Measurements from ENCODE around the gene ADAMTS3.

The ADAMTS3 gene

DNA sequence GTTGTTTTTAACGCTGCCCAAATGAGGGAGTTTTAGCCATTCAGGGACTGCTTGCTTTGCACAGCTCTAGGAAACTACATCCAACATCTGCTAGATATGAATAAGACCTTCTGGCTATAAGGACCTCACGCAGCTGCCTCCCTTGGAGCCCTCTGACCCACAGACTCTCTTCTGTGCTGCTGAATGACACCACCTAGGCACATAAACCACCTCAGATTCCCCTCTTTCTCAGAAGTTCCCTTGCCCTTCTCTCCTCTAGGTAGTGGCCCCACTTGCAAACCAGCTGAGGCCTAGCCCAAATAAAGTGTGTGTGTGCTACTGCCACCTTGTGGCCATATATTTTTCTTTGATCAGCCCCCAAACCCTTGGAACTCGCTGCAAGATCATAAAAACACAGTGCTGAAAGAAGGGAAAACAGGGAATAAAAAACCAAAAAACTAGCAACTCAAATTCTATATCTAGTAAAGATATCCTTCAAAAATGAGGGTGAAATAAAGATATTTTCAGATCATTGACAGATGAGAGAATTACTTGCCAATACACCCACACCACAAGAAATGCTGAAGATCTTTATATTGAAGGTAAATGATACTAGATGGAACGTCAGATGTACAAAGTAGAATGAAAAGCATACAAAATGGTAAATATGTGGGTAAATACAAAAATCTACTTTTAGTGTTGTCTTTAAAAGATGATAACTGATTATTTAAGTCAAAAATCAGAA lies 265.9 kb downstream of the ADAMTS3 start:
- TF ChIP-seq, protein P1, sequence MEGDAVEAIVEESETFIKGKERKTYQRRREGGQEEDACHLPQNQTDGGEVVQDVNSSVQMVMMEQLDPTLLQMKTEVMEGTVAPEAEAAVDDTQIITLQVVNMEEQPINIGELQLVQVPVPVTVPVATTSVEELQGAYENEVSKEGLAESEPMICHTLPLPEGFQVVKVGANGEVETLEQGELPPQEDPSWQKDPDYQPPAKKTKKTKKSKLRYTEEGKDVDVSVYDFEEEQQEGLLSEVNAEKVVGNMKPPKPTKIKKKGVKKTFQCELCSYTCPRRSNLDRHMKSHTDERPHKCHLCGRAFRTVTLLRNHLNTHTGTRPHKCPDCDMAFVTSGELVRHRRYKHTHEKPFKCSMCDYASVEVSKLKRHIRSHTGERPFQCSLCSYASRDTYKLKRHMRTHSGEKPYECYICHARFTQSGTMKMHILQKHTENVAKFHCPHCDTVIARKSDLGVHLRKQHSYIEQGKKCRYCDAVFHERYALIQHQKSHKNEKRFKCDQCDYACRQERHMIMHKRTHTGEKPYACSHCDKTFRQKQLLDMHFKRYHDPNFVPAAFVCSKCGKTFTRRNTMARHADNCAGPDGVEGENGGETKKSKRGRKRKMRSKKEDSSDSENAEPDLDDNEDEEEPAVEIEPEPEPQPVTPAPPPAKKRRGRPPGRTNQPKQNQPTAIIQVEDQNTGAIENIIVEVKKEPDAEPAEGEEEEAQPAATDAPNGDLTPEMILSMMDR (IDR thresholded peaks at IDR 0.05; ENCODE audit: extremely low read depth, insufficient read depth, missing control alignments): peak; percentile 74
- DNase-seq (ENCODE audit: low spot score): peak; percentile 13
- in situ Hi-C loops (cut with MboI; ENCODE audit: low pct_unique_long_range_greater_than_20kb, low sequenced_read_pairs, unreplicated experiment): no loop called here

DNA sequence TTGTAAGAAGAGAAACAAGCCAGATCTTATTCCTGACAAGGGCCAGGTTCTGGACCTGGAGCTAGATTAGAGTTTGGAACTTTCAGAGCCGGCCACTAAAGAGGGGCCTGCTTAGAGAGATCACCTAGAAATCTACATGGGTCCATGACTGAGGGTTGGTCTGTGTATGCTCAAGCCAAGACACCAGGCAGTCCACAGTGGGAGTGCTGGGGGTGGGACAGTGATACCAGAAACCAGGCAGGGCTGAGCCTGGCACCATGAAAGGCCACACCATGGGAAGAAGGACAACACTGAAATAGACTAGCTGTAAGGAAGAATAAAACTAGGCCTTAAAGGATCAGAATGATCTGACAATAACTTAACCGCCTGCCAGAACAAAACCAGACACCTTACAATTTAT lies 267.3 kb downstream of the ADAMTS3 start:
- TF ChIP-seq, protein P1 (IDR thresholded peaks at IDR 0.05; ENCODE audit: extremely low read depth, insufficient read depth, missing control alignments): no peak
- in situ Hi-C loops (cut with MboI; ENCODE audit: low pct_unique_long_range_greater_than_20kb, low sequenced_read_pairs, unreplicated experiment): no loop called here
- no peak for DNase-seq (ENCODE audit: low spot score)

DNA sequence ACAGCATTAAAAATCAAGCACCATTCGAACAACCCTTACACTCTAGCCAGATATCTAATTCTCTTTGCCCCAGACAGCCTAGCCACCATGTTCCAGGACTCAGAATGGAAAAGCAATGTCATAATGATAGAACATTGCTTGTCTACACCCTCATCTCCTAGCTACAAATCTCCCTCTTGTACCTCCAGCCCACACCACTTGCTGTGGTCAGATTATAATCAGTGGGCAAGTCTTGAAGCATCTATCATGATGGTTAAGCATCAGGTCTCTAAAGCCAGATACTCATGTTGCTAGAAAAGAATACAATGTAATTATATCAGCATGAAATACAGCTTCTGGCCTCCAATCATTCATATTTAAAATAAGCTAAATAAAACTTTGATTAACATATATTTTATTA lies 268.9 kb downstream of the ADAMTS3 start:
- DNase-seq (ENCODE audit: low spot score): no peak
- TF ChIP-seq, protein P1 (IDR thresholded peaks at IDR 0.05; ENCODE audit: extremely low read depth, insufficient read depth, missing control alignments): no peak
- in situ Hi-C loops (cut with MboI; ENCODE audit: low pct_unique_long_range_greater_than_20kb, low sequenced_read_pairs, unreplicated experiment): no loop called here

DNA sequence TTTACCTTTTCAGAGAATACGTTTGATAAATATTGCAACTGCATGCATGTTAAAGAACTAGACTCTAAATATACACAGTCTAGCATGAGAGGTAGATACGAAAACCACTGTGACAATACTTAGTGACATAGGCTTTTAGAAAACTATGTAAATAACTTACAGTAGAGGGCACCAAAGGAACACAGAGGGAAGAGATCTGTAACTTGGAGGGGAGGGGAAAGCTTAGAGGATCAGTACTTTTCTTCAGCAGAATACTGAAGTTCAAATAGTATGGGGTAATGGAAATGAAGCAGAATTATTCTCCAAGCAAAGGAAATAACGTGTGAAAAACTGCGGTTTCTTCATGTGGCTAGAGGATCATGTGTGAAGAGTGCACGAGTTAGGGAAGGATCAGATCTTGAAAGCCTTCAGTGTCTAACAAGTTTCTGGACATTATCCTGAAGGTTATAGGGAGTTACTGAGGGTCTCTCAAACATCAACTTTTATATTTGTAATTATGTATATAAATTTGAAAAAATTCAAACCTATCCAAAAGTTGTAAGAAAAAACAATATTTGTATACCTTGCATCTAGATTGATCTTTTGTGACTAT lies 273.0 kb downstream of the ADAMTS3 start:
- TF ChIP-seq, protein P1 (IDR thresholded peaks at IDR 0.05; ENCODE audit: extremely low read depth, insufficient read depth, missing control alignments): peak; percentile 35
- in situ Hi-C loops (cut with MboI; ENCODE audit: low pct_unique_long_range_greater_than_20kb, low sequenced_read_pairs, unreplicated experiment): no loop called here
- peak; percentile 15 for DNase-seq (ENCODE audit: low spot score)

DNA sequence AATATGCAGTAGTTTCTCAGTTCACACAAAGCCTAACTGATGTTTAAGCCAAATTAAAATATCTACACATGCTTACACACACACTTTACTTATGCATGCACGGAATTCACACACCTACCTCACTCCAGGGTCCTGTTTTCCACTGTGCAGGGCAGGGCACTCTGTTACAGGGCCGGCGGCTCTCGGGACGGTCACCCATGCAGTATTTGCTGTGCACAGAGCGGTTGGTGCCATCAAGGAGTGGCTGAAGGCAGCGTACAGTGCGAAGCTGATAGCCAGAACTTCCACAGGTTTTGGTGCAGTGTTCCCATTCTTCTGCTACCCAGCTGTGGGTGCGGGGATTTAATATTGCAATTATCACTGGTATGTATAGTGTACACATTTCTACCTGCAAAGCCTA lies 278.3 kb downstream of the ADAMTS3 start:
- TF ChIP-seq, protein P1 (IDR thresholded peaks at IDR 0.05; ENCODE audit: extremely low read depth, insufficient read depth, missing control alignments): no peak
- DNase-seq (ENCODE audit: low spot score): no peak
- in situ Hi-C loops (cut with MboI; ENCODE audit: low pct_unique_long_range_greater_than_20kb, low sequenced_read_pairs, unreplicated experiment): no loop called here

DNA sequence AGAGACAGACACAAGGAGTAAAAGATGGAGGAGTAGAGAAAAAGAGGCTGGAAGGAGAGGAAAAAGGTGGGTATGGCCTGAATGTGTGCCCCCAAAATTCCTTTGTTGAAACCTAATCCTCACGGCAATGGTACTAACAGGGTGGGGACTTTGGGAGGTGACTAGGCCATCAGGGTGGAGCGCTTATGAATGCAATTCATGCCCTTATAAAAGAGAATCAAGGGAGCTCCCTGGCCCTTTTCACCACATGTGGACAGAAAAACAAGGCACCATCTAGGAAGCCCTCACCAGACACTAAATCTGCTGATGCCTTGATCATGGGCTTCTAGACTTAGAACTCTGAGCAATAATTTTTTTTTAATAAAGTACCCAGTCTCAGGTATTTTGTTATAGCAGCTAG lies 282.1 kb downstream of the ADAMTS3 start:
- in situ Hi-C loops (cut with MboI; ENCODE audit: low pct_unique_long_range_greater_than_20kb, low sequenced_read_pairs, unreplicated experiment): no loop called here
- TF ChIP-seq, protein P1 (IDR thresholded peaks at IDR 0.05; ENCODE audit: extremely low read depth, insufficient read depth, missing control alignments): no peak
- DNase-seq (ENCODE audit: low spot score): no peak

All from GM13977 (cell line).